ENCODE data around the gene PLAC8L1.

The PLAC8L1 gene

DNA sequence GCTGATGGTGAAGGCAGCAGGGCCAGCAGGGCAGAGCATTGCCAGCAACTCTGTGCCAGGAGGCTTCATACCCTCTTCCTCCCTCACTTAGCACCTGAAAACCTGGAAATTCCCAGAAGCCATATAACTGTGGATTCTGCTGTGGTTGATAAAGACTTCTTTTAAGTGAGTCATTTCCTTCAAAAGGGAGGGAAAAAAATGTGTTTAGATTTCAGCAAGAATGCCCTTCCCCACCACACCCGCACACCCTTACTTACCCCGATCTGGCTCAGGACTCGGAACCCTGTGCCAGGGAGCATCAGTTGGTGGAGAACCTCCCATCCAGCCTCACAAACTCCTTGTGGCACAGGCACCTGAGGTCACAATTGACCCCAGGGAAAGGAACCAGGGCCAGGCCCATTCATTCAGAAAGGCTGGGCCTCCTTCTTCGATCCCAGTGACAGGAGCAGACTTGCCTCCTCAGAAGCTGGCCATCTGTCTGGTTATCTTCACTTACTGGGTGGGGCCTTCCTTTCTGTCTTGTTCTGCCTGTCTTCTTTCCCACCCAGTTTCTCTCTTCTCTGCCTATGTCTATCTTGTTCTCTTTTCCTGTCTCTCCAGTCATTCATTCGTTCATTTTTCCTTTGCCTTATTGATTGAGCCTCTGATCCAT is 62.6 kb downstream of the PLAC8L1 start:
- no peak for DNase-seq (ENCODE audit: low read depth in 3 of 3)

DNA sequence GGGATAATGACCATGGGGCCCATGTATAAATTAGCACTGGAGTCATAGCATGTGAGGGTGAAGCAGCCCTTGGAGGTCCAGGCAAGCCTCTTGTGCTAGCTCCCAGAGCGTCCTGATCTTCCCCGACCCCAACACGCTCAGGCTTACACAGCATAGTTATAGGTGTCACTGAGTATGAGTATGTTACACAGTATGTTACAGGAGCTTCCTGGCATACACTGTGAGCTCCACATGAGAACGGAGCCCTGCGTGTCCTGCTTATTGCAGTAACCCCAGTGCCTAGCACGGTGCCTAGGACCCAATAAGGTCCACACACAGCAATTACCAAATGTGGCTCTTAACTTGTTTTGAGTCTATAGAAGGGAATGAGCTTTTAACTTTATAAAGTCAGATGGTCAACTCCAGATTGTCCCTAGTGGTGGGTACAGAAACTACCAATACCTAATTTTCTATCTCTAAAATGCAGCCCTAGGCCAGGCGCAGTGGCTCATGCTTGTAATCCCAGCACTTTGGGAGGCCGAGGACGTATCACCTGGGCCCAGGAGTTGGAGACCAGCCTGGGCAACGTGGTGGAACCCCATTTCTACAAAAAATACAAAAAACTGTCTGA is 64.1 kb downstream of the PLAC8L1 start:
- DNase-seq (ENCODE audit: low read depth in 3 of 3): no peak

DNA sequence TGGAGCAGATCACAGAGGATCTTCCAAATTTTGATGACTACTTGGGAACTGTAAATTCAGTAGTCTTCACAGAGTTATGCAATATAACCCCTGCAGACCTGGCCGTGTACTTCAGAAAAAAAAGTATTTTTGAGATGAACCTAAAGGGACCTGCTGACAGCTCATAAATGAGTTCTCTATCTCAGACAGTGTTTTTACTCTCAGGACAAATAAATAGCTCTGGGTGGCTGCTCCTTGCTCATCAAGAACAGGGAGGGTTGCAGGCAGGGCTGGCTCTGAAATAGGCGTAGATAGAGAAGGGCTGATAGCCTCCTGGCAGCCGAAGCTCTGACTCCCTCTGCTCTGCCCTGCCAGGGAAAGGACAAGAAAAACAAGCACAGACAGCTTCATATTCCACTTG is 64.8 kb downstream of the PLAC8L1 start:
- DNase-seq (ENCODE audit: low read depth in 3 of 3): no peak

DNA sequence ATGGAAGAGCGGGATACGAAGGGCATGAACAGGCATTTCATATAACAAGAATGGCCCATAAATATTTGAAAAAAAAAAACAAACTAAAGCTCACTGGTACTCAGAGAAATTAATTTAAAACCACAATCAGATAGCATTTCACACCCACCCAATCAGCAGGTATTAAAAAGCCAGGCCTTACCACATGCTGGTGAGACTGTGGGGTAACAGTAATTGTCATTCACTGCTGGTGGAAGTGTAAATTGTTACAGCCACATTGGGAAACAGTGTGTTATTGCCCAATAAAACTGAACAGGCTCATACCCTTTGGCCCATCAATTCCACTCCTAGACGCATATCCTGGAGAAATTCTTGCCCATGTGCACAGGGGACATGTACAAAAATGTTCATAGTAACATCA is 66.0 kb downstream of the PLAC8L1 start:
- DNase-seq (ENCODE audit: low read depth in 3 of 3): no peak

DNA sequence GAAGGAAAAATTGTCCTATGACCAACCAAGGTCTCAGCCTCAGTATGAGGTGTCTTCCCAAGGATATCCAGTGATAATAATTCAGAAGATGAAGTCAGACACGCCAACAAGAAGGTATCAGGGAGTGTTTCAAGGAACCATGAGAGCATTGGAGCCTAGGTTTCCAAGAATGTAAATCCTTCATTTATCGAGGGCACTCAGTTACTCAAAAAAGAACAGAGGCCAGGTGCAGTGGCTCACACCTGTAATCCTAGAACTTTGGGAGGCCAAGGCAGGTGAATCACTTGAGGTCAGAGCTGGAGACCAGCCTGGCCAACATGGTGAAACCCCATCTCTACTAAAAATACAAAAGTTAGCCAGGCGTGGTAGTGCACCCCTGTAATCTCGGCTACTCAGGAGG is 70.8 kb downstream of the PLAC8L1 start:
- DNase-seq (ENCODE audit: low read depth in 3 of 3): no peak
